Fibroblast of lung (primary cell): ENCODE measurements around the gene TTC3. TPM values are rescaled to one million over a fixed set of nuclear protein-coding genes. Genes with fewer than 3 reads are reported as not detected.

Source experiments
- DNase-seq, 2 donors: peaks; one replicate each; pipeline versions ENCODE4 v3.0.0 to v3.0.0-alpha.2; 2010; ENCODE audit warnings: low read depth in 2 of 2
- H2AFZ ChIP-seq: 2 replicates; pipeline ENCODE4 v1.5.1; 2012; ENCODE audit warnings: low read length, control low read depth, inconsistent platforms
- H3K27ac ChIP-seq: 2 replicates; pipeline ENCODE4 v1.5.1; 2011; ENCODE audit warnings: low read length, control low read depth; ENCODE audit not compliant: insufficient read depth
- H3K27me3 ChIP-seq: 2 replicates; pipeline ENCODE4 v1.5.1; 2011; ENCODE audit warnings: mild to moderate bottlenecking, low read length; ENCODE audit not compliant: control insufficient read depth, insufficient read depth
- H3K36me3 ChIP-seq: 2 replicates; pipeline ENCODE4 v1.5.1; 2011; ENCODE audit warnings: low read length; ENCODE audit not compliant: control insufficient read depth, insufficient read depth
- H3K4me1 ChIP-seq: 2 replicates; pipeline ENCODE4 v1.5.1; 2011; ENCODE audit warnings: low read length; ENCODE audit not compliant: control insufficient read depth, insufficient read depth; ENCODE audit errors: extremely low read depth
- H3K4me2 ChIP-seq: 2 replicates; pipeline ENCODE4 v1.5.1; 2011; ENCODE audit warnings: low read length, control low read depth; ENCODE audit not compliant: insufficient read depth; ENCODE audit errors: extremely low read depth
- H3K4me3 ChIP-seq, 4 experiments: fragments of 200-600 bp in 1 of 4; sonication (generic) in 1 of 4; replicated peaks in 1 of 4; 2 replicates each; pipeline ENCODE4 v1.5.1; 2011 to 2016; ENCODE audit warnings: low read length in 4 of 4, low read depth in 3 of 4, mild to moderate bottlenecking in 3 of 4, control low read depth in 2 of 4, inconsistent platforms in 1 of 4, mixed read lengths in 1 of 4; ENCODE audit not compliant: insufficient read depth in 1 of 4; ENCODE audit errors: control extremely low read depth in 1 of 4
- H3K79me2 ChIP-seq: 2 replicates; pipeline ENCODE4 v1.5.1; 2012; ENCODE audit warnings: mild to moderate bottlenecking, low read length, inconsistent platforms; ENCODE audit not compliant: control insufficient read depth, insufficient read depth
- H3K9ac ChIP-seq: 2 replicates; pipeline ENCODE4 v1.5.1; 2011; ENCODE audit warnings: mild to moderate bottlenecking, low read length, control low read depth; ENCODE audit not compliant: insufficient read depth
- H3K9me3 ChIP-seq: 2 replicates; pipeline ENCODE4 v1.5.1; 2012; ENCODE audit warnings: low read depth, low read length; ENCODE audit not compliant: control insufficient read depth, insufficient read depth
- H4K20me1 ChIP-seq: 2 replicates; pipeline ENCODE4 v1.5.1; 2011; ENCODE audit warnings: low read length; ENCODE audit not compliant: control insufficient read depth, insufficient read depth; ENCODE audit errors: extremely low read depth
- CTCF ChIP-seq, 2 donors: IDR thresholded peaks in 1 of 2; conservative IDR thresholded peaks in 1 of 2; 1 replicate in 1 of 2; 2 replicates in 1 of 2; pipeline ENCODE4 v1.5.1; 2011 to 2012; ENCODE audit warnings: low read length in 2 of 2, control low read depth in 1 of 2, inconsistent platforms in 1 of 2, low read depth in 1 of 2, mild to moderate bottlenecking in 1 of 2
- EZH2 ChIP-seq: IDR thresholded peaks from 2 replicates; pipeline ENCODE4 v1.5.1; 2012; ENCODE audit warnings: low read length, control low read depth, mild to moderate bottlenecking; ENCODE audit errors: missing control alignments
- polyA plus RNA-seq, 2 donors: library from polyadenylated mRNA; depleted of rRNA in 1 of 2; stranded (reverse) in 1 of 2; unstranded in 1 of 2; fragments of >200 nt; gene quantifications; 2 replicates each; pipeline ENCODE4 v1.2.1, GENCODE V29; 2011 to 2012; ENCODE audit warnings: missing spikeins in 1 of 2
- total RNA-seq: library from RNA; depleted of rRNA; stranded (reverse); fragments of >200 nt; gene quantifications from 2 replicates; pipeline ENCODE4 v1.2.1, GENCODE V29; 2014

The TTC3 gene
- total and polyA plus RNA-seq, 2 donors (not counting 1 experiment from before 2014, with no cell fraction given), result 121 to 224 TPM

DNA sequence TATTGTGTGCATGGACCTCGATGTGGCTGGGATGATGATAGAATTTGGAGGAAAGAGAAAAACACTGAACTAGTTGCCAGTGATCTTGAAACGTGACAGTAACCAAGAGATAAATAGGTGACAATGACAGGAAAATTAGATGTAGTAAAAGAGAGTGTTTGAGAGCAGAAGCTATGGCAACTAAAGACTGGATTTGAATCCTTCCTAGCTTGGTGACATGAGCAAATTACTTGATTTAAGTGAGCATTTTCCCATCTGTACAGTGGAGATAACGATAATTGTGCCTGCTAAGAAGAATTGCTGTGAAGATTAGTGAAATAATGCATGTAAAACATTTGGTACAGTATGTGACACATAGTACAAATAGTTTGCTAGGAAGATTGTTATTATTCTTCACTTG lies 12.7 kb downstream of the TTC3 start:
- no peak overlapping the region for H3K27ac ChIP-seq
- H4K20me1 ChIP-seq, result peaks cover 2% of the 10 kb centered on the region
- H3K36me3 ChIP-seq, result no peaks in the 10 kb centered on the region
- no peak overlapping the region for H3K4me3 ChIP-seq
- H3K9ac ChIP-seq, result no peak overlapping the region
- H3K4me2 ChIP-seq, result no peak overlapping the region
- no peak for DNase-seq
- peaks cover 46% of the 10 kb centered on the region for H3K79me2 ChIP-seq
- no peaks in the 10 kb centered on the region for H3K27me3 ChIP-seq
- H2AFZ ChIP-seq, result no peak overlapping the region
- H3K4me1 ChIP-seq, result no peaks in the 10 kb centered on the region
- TF ChIP-seq EZH2 (no peak), CTCF (conservative IDR thresholded peaks at IDR 0.05 in 1 of 2, IDR thresholded peaks at IDR 0.05 in 1 of 2; ENCODE audit: low read depth in 1 of 2, low read length in 2 of 2) (no peak)
- no peaks in the 10 kb centered on the region for H3K9me3 ChIP-seq

DNA sequence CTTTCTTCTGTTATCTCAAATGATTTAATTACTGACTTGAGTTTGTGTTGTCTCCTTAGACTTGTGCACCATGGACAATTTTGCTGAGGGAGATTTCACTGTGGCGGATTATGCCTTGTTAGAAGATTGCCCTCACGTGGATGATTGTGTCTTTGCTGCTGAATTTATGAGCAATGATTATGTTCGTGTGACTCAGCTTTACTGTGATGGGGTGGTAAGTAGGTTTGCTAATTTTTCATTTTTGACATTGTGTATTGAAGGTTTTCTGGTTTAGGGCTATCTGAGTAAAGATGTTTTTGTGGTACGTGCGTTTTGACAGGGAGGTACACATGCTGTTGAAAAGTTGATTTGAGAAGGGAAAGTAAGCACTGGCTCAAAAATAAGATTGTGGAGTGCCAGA lies 14.1 kb downstream of the TTC3 start:
- Histone ChIP-seq H3K9me3 (no peaks in the 10 kb centered on the region), H3K36me3 (no peaks in the 10 kb centered on the region), H2AFZ (no peak overlapping the region), H4K20me1 (peaks cover 2% of the 10 kb centered on the region), H3K4me2 (no peak overlapping the region), H3K27me3 (no peaks in the 10 kb centered on the region), H3K9ac (no peak overlapping the region), H3K79me2 (peaks cover 41% of the 10 kb centered on the region), H3K27ac (no peak overlapping the region), H3K4me3 (no peak overlapping the region), H3K4me1 (no peaks in the 10 kb centered on the region)
- TF ChIP-seq EZH2 (no peak), CTCF (conservative IDR thresholded peaks at IDR 0.05 in 1 of 2, IDR thresholded peaks at IDR 0.05 in 1 of 2; ENCODE audit: low read depth in 1 of 2, low read length in 2 of 2) (peak; percentile 25 to 53)
- peak; percentile 71 to 81 for DNase-seq

DNA sequence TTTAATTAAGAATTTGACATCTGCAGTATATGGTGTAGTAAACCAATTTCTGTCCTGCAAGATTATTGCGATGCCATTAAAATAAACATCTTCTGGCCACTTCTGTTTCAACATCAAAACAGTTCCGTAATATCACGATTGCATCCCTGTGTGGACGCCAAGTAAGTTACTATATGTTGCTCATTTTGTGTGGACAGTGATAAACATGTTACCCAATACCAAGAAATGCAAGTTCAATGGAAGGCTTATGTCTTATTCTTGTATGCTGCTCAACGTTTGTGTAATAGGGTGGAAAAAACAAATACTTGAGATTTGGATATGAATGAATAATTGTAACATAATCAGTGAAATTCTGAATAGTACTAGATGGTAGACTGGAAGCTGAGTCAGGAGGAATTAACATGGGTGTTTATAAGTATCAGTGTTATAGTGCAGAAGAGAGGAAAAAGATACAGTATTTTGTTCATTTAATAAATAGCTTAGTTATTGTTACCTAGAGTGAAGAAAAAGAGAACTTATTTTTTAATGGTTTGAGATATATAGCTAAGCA lies 15.2 kb downstream of the TTC3 start:
- peak in 1 of 2 donors; percentile 79 for DNase-seq
- peaks cover 2% of the 10 kb centered on the region for H4K20me1 ChIP-seq

More for the DNA sequence above, 15.2 kb downstream of the TTC3 start:
- no peaks in the 10 kb centered on the region for H3K36me3 ChIP-seq
- no peaks in the 10 kb centered on the region for H3K4me1 ChIP-seq
- no peak for TF ChIP-seq EZH2
- no peak for TF ChIP-seq CTCF (conservative IDR thresholded peaks at IDR 0.05 in 1 of 2, IDR thresholded peaks at IDR 0.05 in 1 of 2; ENCODE audit: low read depth in 1 of 2, low read length in 2 of 2)
- H3K9ac ChIP-seq, result no peak overlapping the region
- H3K9me3 ChIP-seq, result no peaks in the 10 kb centered on the region
- H3K4me2 ChIP-seq, result no peak overlapping the region
- H3K27me3 ChIP-seq, result no peaks in the 10 kb centered on the region
- no peak overlapping the region for H3K27ac ChIP-seq
- no peak overlapping the region for H2AFZ ChIP-seq
- H3K4me3 ChIP-seq, result no peak overlapping the region
- H3K79me2 ChIP-seq, result peaks cover 33% of the 10 kb centered on the region
